Panc1 (cell line): ENCODE data around the gene SPPL2A. TPM values are rescaled to one million over a fixed set of nuclear protein-coding genes. Genes with fewer than 3 reads are reported as not detected.

Experiments
- ATAC-seq: fragments of 200-7000 bp; cut with Tn5 transposase; 2 replicates; pipeline ENCODE4 v1.9.1; 2020; ENCODE audit warnings: mild to moderate bottlenecking, moderate library complexity
- BruUV-seq: library from RNA; stranded (reverse); fragments of 400-500 nt; replicated peaks from 2 replicates; lab custom pipeline; 2021; lab: Mats Ljungman, UMichigan
- CTCF ChIA-PET: fragments of 300-600 bp; sonication (Branson Sonifier 250); formaldehyde crosslinking; loops from one replicate; lab custom pipeline; 2022; ENCODE audit warnings: antibody characterized with exemption; lab: Charles Lee
- POLR2A ChIA-PET: fragments of 300-600 bp; sonication (Branson Sonifier 250); formaldehyde crosslinking; loops from one replicate; lab custom pipeline; 2022; ENCODE audit warnings: antibody characterized with exemption; lab: Charles Lee
- DNase-seq: peaks from one replicate; pipeline ENCODE4 v3.0.0-alpha.2; 2010; ENCODE audit warnings: low read depth, low spot score
- H3K27ac ChIP-seq: 2 replicates; pipeline ENCODE4 v1.5.1; 2011; ENCODE audit warnings: mild to moderate bottlenecking, low read length, inconsistent platforms
- H3K27me3 ChIP-seq: fragments of 200-500 bp; sonication (Bioruptor generic); 2 replicates; pipeline ENCODE4 v1.6.0; 2014; ENCODE audit warnings: low read length, inconsistent platforms; ENCODE audit not compliant: control insufficient read depth, insufficient read depth
- H3K36me3 ChIP-seq: fragments of 200-500 bp; sonication (Bioruptor generic); 2 replicates; pipeline ENCODE4 v1.5.1; 2014; ENCODE audit warnings: inconsistent platforms, mild to moderate bottlenecking, low read length, moderate library complexity; ENCODE audit not compliant: control insufficient read depth, insufficient read depth
- H3K4me1 ChIP-seq: 2 replicates; pipeline ENCODE4 v1.5.1; 2011; ENCODE audit warnings: inconsistent platforms, mild to moderate bottlenecking, low read length, moderate library complexity; ENCODE audit not compliant: control insufficient read depth, insufficient read depth
- H3K4me3 ChIP-seq, 2 experiments: 2 replicates each; pipeline ENCODE4 v1.5.1; 2011 to 2012; ENCODE audit warnings: low read depth in 2 of 2, low read length in 2 of 2, mild to moderate bottlenecking in 2 of 2, inconsistent platforms in 1 of 2, moderate library complexity in 1 of 2
- H3K9me3 ChIP-seq: fragments of 200-500 bp; sonication (Bioruptor generic); 2 replicates; pipeline ENCODE4 v1.5.1; 2014; ENCODE audit warnings: low read depth, mild to moderate bottlenecking, inconsistent platforms, low read length, moderate library complexity; ENCODE audit not compliant: control insufficient read depth, insufficient read depth
- POLR2AphosphoS5 ChIP-seq: IDR thresholded peaks from 2 replicates; pipeline ENCODE4 v1.6.1; 2012; ENCODE audit warnings: mild to moderate bottlenecking, low read depth, low read length, moderate library complexity
- REST ChIP-seq, 2 experiments: IDR thresholded peaks; 2 replicates each; pipeline ENCODE4 v1.6.1; 2011 to 2012; ENCODE audit warnings: low read depth in 2 of 2, control low read depth in 1 of 2, low read length in 1 of 2, mild to moderate bottlenecking in 1 of 2, moderate library complexity in 1 of 2; ENCODE audit not compliant: insufficient read depth in 1 of 2
- SIN3A ChIP-seq: IDR thresholded peaks from 2 replicates; pipeline ENCODE4 v1.6.1; 2012; ENCODE audit warnings: low read depth, mild to moderate bottlenecking, low read length, moderate library complexity, borderline replicate concordance; ENCODE audit not compliant: insufficient read depth
- TCF7L2 ChIP-seq: IDR thresholded peaks from 2 replicates; pipeline ENCODE4 v1.6.1; 2011; ENCODE audit warnings: mild to moderate bottlenecking, low read depth, low read length, inconsistent platforms
- in situ Hi-C: cut with HindIII; loops from 2 replicates; pipeline ENCODE4 v1.10.0; 2016; ENCODE audit warnings: low sequenced_read_pairs, low pct_unique_long_range_greater_than_20kb
- intact Hi-C: fragments of 100-400 bp; cut with micrococcal nuclease; formaldehyde crosslinking; loops from one replicate; pipeline ENCODE4 v1.10.0; 2022; ENCODE audit not compliant: unreplicated experiment
- total RNA-seq: library from RNA; stranded (reverse); gene quantifications from one replicate; pipeline ENCODE4 v1.2.1, GENCODE V29; 2021; ENCODE audit not compliant: unreplicated experiment
- TF ChIP-seq, protein P1 (sequence below): fragments of 450-650 bp; IDR thresholded peaks from 2 replicates; pipeline ENCODE4 v1.5.1; 2017; ENCODE audit warnings: mild to moderate bottlenecking

Gene SPPL2A
- total RNA-seq, 1 experiment from 2014 or later, result 154 TPM

DNA sequence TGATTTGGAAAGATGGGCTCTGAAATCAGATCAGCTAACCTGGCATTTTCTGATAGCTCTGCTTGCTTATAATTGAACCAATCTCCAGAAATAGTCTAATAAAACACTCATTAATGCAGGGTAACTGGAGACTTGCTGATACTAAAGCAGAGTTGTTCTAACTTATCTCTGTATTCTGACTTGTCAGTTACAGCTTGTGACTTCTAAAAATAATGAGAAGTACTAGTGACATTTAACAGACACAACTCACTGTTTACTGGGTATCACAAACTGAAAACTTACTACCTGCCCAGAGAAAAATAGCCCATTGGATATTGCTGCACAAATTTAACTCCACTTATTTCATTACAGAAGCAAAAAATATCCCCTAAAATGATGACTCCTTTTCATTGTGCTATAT, 54.9 kb downstream of the SPPL2A start:
- intact Hi-C loops (no loop called here), in situ Hi-C loops (no loop called here)
- H3K36me3 ChIP-seq, result no peaks in the 10 kb centered on the region
- H3K4me3 ChIP-seq, result no peak overlapping the region
- no peaks in the 10 kb centered on the region for H3K9me3 ChIP-seq
- no peaks in the 10 kb centered on the region for H3K27me3 ChIP-seq
- no peak for TF ChIP-seq REST (IDR thresholded peaks at IDR 0.05; ENCODE audit: insufficient read depth in 1 of 2, low read depth in 2 of 2, low read length in 1 of 2)
- TF ChIP-seq SIN3A, result no peak
- TF ChIP-seq, protein P1, sequence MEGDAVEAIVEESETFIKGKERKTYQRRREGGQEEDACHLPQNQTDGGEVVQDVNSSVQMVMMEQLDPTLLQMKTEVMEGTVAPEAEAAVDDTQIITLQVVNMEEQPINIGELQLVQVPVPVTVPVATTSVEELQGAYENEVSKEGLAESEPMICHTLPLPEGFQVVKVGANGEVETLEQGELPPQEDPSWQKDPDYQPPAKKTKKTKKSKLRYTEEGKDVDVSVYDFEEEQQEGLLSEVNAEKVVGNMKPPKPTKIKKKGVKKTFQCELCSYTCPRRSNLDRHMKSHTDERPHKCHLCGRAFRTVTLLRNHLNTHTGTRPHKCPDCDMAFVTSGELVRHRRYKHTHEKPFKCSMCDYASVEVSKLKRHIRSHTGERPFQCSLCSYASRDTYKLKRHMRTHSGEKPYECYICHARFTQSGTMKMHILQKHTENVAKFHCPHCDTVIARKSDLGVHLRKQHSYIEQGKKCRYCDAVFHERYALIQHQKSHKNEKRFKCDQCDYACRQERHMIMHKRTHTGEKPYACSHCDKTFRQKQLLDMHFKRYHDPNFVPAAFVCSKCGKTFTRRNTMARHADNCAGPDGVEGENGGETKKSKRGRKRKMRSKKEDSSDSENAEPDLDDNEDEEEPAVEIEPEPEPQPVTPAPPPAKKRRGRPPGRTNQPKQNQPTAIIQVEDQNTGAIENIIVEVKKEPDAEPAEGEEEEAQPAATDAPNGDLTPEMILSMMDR, result no peak
- no peak for TF ChIP-seq TCF7L2
- TF ChIP-seq POLR2AphosphoS5, result no peak
- no peaks in the 10 kb centered on the region for H3K4me1 ChIP-seq
- ATAC-seq (no peak), DNase-seq (no peak)
- ChIA-PET POLR2A (interaction anchor here (0.7 kb wide), 1 partner anchor 387 kb away, joined by 4 read pairs; no protein-coding TSS in a partner anchor), CTCF (interaction anchor here (0.7 kb wide), 1 partner anchor 22 kb away, joined by 4 read pairs; no protein-coding TSS in a partner anchor)
- no peak overlapping the region for H3K27ac ChIP-seq
- no TSS peak for BruUV-seq

- BruUV-seq, result no TSS peak
- POLR2A ChIA-PET, result no interaction called here
- intact Hi-C loops, result no loop called here
Measured at GRCh38 chr15:50707878-50708427, 57.6 kb downstream of the SPPL2A start.

More at GRCh38 chr15:50707878-50708427, 57.6 kb downstream of the SPPL2A start:
- ATAC-seq (no peak), DNase-seq (no peak)
- in situ Hi-C loops, result no loop called here
- Histone ChIP-seq H3K4me3 (no peak overlapping the region), H3K9me3 (no peaks in the 10 kb centered on the region), H3K36me3 (no peaks in the 10 kb centered on the region), H3K27ac (no peak overlapping the region), H3K27me3 (no peaks in the 10 kb centered on the region), H3K4me1 (no peaks in the 10 kb centered on the region)
- TF ChIP-seq POLR2AphosphoS5, result no peak
- TF ChIP-seq SIN3A, result no peak
- TF ChIP-seq REST (IDR thresholded peaks at IDR 0.05; ENCODE audit: insufficient read depth in 1 of 2, low read depth in 2 of 2, low read length in 1 of 2), result no peak
- TF ChIP-seq, protein P1, result no peak
- no peak for TF ChIP-seq TCF7L2
- CTCF ChIA-PET, result no interaction called here
